Natural killer cell (primary cell): ENCODE measurements around the gene CDK5. TPM values are rescaled to one million over a fixed set of nuclear protein-coding genes. Genes with fewer than 3 reads are reported as not detected.

ENCODE experiments used
- ATAC-seq, 3 donors: fragments of 150-1000 bp in 2 of 3; fragments of 200-7000 bp in 1 of 3; cut with Tn5 transposase; 1 replicate in 1 of 3; 2 replicates in 2 of 3; pipeline ENCODE4 v1.10.0; 2021; ENCODE audit warnings: mild to moderate bottlenecking in 2 of 3, moderate library complexity in 2 of 3
- DNase-seq, 2 donors: peaks; one replicate each; pipeline versions ENCODE4 v3.0.0 to v3.0.0-alpha.2; 2013 to 2021; ENCODE audit warnings: mixed read lengths in 1 of 2
- H3K27ac ChIP-seq: one replicate; pipeline ENCODE4 v1.5.1; 2013; ENCODE audit warnings: mild to moderate bottlenecking, low read length
- H3K27me3 ChIP-seq: one replicate; pipeline ENCODE4 v1.6.1; 2013; ENCODE audit warnings: low read length; ENCODE audit not compliant: control insufficient read depth, insufficient read depth
- H3K36me3 ChIP-seq: one replicate; pipeline ENCODE4 v1.6.1; 2013; ENCODE audit warnings: low read length; ENCODE audit not compliant: control insufficient read depth, insufficient read depth
- H3K4me1 ChIP-seq: one replicate; pipeline ENCODE4 v1.6.1; 2013; ENCODE audit warnings: low read length; ENCODE audit not compliant: control insufficient read depth, insufficient read depth
- H3K4me3 ChIP-seq: one replicate; pipeline ENCODE4 v1.5.1; 2013; ENCODE audit warnings: low read length
- H3K9me3 ChIP-seq: one replicate; pipeline ENCODE4 v1.6.1; 2013; ENCODE audit warnings: low read length; ENCODE audit not compliant: control insufficient read depth, insufficient read depth
- H3K27ac Mint-ChIP-seq, 2 donors: one replicate each; pipeline ENCODE4 v1.8.0; 2022; ENCODE audit warnings: mild to moderate bottlenecking in 2 of 2, mixed read lengths in 2 of 2, moderate library complexity in 1 of 2
- H3K27me3 Mint-ChIP-seq, 2 donors: one replicate each; pipeline ENCODE4 v1.8.0; 2022; ENCODE audit warnings: low read depth in 2 of 2, mixed read lengths in 2 of 2
- H3K36me3 Mint-ChIP-seq: one replicate; pipeline ENCODE4 v1.8.0; 2022; ENCODE audit warnings: mixed read lengths
- H3K4me1 Mint-ChIP-seq, 2 donors: one replicate each; pipeline ENCODE4 v1.8.0; 2022; ENCODE audit warnings: mixed read lengths in 2 of 2
- H3K4me3 Mint-ChIP-seq: one replicate; pipeline ENCODE4 v1.8.0; 2022; ENCODE audit warnings: mild to moderate bottlenecking, moderate library complexity, mixed read lengths
- H3K9me3 Mint-ChIP-seq, 2 donors: one replicate each; pipeline ENCODE4 v1.8.0; 2022; ENCODE audit warnings: mixed read lengths in 2 of 2
- WGBS: methylation state at CpG from one replicate; pipeline ENCODE4 v1.1.7; 2013; ENCODE audit warnings: missing lambda C conversion rate; ENCODE audit not compliant: insufficient coverage; 5-methylcytosine and 5-hydroxymethylcytosine counted together
- intact Hi-C: fragments of 100-400 bp; cut with micrococcal nuclease; formaldehyde crosslinking; loops from one replicate; pipeline ENCODE4 v1.14.2; 2022
- total RNA-seq, 4 donors: library from RNA; stranded (reverse); fragments of 120-200 nt in 1 of 4; gene quantifications; one replicate each; pipeline versions ENCODE4 v1.2.3 to v1.2.4, GENCODE V29; 2013 to 2022
- TF ChIP-seq, protein P1 (sequence below): fragments of 200-600 bp; IDR thresholded peaks from one replicate; pipeline ENCODE4 v1.8.0; 2022; ENCODE audit warnings: antibody characterized with exemption

Gene CDK5
- total RNA-seq, 3 donors from 2014 or later (not counting 1 experiment from before 2014, with no cell fraction given), result 6.2 to 8.0 (median 6.6) TPM

DNA sequence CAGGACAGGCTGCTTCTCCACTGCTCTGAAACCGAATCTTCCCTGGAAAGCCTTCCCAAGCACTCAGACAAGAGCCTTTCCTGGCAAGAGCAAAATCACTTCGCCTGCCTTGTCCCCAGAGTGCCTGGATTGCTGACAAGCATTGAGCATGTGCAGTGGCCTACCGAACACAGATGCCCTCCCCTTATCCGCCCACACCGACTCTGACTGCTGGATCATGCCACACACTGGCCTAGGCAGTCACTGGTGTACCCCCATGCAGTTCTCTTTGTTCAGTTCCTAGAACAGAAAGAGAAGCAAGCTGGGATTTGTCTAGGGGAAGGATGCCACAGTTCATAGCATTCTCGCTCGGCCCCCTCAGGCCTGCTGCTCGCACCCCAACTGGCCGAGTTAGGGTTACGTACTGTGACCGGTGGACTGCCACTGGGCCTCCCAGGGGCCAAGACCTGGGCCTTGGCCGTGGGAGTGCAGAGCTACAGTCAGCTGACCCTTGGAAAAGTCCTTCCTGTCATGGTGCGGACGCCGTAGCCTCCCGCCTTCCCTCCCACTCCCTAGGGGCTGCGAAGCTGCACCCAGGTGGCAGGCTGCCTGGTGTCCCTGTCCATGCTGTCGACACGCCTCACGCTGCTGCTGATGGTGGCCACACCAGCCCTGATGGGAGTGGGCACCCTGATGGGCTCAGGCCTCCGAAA lies 22.5 kb downstream of the CDK5 start:
- Histone ChIP-seq H3K36me3 (peaks cover 23% of the 10 kb centered on the region), H3K4me1 (no peaks in the 10 kb centered on the region), H3K27ac (no peak overlapping the region), H3K27me3 (no peaks in the 10 kb centered on the region), H3K9me3 (no peaks in the 10 kb centered on the region), H3K4me3 (no peak overlapping the region)
- WGBS, result 95% methylated on average over 21 of the region's 21 CpGs
- Mint-ChIP-seq H3K4me1 (peaks cover 9 to 12% of the 10 kb centered on the region in 2 donors), H3K36me3 (no peaks in the 10 kb centered on the region), H3K9me3 (no peaks in the 10 kb centered on the region), H3K27ac (no peak overlapping the region), H3K4me3 (no peak overlapping the region), H3K27me3 (no peaks in the 10 kb centered on the region)
- intact Hi-C loops, result no loop called here
- ATAC-seq, result no peak
- DNase-seq, result no peak
- TF ChIP-seq, protein P1, sequence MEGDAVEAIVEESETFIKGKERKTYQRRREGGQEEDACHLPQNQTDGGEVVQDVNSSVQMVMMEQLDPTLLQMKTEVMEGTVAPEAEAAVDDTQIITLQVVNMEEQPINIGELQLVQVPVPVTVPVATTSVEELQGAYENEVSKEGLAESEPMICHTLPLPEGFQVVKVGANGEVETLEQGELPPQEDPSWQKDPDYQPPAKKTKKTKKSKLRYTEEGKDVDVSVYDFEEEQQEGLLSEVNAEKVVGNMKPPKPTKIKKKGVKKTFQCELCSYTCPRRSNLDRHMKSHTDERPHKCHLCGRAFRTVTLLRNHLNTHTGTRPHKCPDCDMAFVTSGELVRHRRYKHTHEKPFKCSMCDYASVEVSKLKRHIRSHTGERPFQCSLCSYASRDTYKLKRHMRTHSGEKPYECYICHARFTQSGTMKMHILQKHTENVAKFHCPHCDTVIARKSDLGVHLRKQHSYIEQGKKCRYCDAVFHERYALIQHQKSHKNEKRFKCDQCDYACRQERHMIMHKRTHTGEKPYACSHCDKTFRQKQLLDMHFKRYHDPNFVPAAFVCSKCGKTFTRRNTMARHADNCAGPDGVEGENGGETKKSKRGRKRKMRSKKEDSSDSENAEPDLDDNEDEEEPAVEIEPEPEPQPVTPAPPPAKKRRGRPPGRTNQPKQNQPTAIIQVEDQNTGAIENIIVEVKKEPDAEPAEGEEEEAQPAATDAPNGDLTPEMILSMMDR, result no peak

DNA sequence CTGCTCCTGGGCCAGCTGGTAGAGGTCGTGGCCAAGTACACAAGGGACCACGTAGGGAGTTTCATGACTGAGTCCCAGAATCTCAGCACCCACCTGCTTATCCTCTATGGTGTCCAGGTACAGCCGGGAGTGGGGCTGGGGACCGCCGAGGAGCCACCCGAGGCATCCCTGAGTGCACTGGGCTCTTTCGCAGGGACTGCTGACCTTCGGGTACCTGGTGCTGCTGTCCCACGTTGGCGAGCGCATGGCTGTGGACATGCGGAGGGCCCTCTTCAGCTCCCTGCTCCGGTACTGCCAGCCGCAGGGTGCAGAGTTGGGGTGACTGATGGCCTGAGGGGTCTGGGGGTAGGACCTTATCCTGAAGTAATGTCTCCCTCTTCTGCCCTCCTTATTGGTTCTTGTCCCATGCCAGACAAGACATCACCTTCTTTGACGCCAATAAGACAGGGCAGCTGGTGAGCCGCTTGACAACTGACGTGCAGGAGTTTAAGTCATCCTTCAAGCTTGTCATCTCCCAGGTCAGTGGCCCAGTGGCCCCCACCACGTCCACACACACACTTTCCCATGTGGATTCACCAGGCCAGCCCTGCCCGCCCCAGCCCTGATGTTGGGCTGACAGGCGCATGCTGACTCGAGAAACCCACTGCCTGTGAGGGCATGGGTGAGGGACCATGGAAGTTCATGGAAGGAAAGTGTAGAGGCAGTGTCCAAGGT lies 23.2 kb downstream of the CDK5 start:
- intact Hi-C loops, result no loop called here
- no peak overlapping the region for H3K27ac Mint-ChIP-seq

DNA sequence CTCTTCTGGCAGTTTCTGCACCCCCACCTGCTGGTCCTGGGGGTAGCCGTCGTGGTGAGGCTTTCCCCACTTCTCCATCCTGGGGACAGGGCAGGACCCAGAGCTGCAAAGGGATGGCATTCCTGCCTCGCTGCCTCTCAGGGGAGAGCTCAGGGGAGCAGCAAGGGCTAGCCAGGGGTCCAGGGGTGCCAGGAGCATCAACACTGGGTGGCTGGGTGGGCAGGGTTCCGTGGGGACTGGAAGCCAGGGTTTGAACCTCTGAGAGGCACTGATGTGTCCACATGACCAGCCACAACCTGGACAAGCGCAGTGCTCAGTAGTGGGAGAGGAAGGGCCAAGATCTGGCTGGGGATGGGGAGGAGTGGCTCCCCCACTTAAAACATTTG lies 23.8 kb downstream of the CDK5 start:
- TF ChIP-seq, protein P1, result no peak
- no peaks in the 10 kb centered on the region for H3K9me3 Mint-ChIP-seq
- H3K4me3 Mint-ChIP-seq, result no peak overlapping the region
- H3K27ac ChIP-seq, result no peak overlapping the region
- ATAC-seq, result no peak
- H3K4me1 Mint-ChIP-seq, result peaks cover 2 to 4% of the 10 kb centered on the region in 2 donors
- WGBS, result 89% methylated on average over 5 of the region's 5 CpGs
- no peaks in the 10 kb centered on the region for H3K27me3 ChIP-seq
- intact Hi-C loops, result no loop called here
- H3K27me3 Mint-ChIP-seq, result no peaks in the 10 kb centered on the region
- no peaks in the 10 kb centered on the region for H3K9me3 ChIP-seq
- H3K4me3 ChIP-seq, result no peak overlapping the region
- H3K36me3 Mint-ChIP-seq, result no peaks in the 10 kb centered on the region
- DNase-seq, result no peak
- H3K27ac Mint-ChIP-seq, result no peak overlapping the region
- peaks cover 6% of the 10 kb centered on the region for H3K4me1 ChIP-seq
- peaks cover 23% of the 10 kb centered on the region for H3K36me3 ChIP-seq

More for the DNA sequence above, 23.2 kb downstream of the CDK5 start:
- DNase-seq (no peak), ATAC-seq (no peak)
- Histone ChIP-seq H3K9me3 (no peaks in the 10 kb centered on the region), H3K4me3 (no peak overlapping the region), H3K27me3 (no peaks in the 10 kb centered on the region), H3K4me1 (no peaks in the 10 kb centered on the region), H3K36me3 (peaks cover 23% of the 10 kb centered on the region), H3K27ac (no peak overlapping the region)
- Mint-ChIP-seq H3K9me3 (no peaks in the 10 kb centered on the region), H3K36me3 (no peaks in the 10 kb centered on the region), H3K4me1 (peaks cover 2 to 5% of the 10 kb centered on the region in 2 donors), H3K4me3 (no peak overlapping the region), H3K27me3 (no peaks in the 10 kb centered on the region)
- 95% methylated on average over 21 of the region's 21 CpGs for WGBS
- TF ChIP-seq, protein P1, result no peak
